Measurements from ENCODE around the gene METTL13.

The METTL13 gene

DNA sequence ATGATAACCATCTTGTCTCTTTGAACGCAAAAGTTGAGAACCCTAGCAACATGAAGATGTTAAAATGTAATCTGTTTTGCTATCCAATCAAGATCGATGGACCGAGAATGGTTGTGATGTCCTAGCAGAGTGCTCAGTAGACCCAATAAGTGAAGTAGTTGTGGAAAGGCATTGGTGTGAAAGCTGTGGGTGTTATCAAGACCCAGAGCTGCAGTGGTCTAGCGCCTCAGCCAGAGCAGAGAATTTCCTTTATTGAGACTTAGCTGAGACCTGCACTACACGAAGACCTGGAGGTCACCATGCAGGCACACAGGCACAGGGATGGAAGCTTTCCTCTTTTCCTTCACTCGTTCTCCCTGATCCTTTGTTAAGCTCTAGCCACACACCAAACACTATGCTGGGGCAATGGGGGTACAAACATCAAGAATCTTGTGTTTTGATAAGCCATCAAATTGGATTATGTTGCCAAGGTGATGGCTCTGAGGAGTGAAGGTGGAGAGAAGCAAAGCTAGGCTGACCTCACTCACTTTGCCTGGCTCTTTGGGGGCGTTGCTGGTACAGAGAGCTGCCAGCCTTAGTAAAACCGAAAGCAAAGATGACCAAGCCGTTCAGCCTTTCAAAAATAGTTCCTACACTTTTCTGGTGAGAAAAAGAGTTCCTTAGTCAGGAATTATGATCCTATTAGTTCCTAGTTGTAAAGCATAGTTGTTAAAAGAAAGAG is 24.1 kb downstream of the METTL13 start:
- Histone ChIP-seq H3K9me3 (ENCODE audit: control insufficient read depth, insufficient read depth, low read depth, low read length) (no peaks in the 10 kb centered on the region), H3K27ac (ENCODE audit: extremely low read depth, low read depth, low read length) (no peak overlapping the region), H3K4me1 (ENCODE audit: control insufficient read depth, insufficient read depth, low read length) (no peaks in the 10 kb centered on the region), H3K36me3 (ENCODE audit: control insufficient read depth in 2 of 2, insufficient read depth in 1 of 2, low read length in 2 of 2) (no peaks in the 10 kb centered on the region), H3K4me3 (ENCODE audit: low read depth, low read length) (no peak overlapping the region)
- ChIA-PET CTCF (interaction anchor here (0.6 to 11.4 kb wide), 2 partner anchors 36 to 177 kb away, joined by 3 to 378 read pairs; no protein-coding TSS in a partner anchor), POLR2A (no interaction called here)
- no peak for TF ChIP-seq ZNF391 (tag by site-specific recombination; IDR thresholded peaks at IDR 0.05; ENCODE audit: borderline replicate concordance, low read depth)
- TF ChIP-seq ZNF184 (tag by site-specific recombination; IDR thresholded peaks at IDR 0.05): no peak
- TF ChIP-seq, protein P1, sequence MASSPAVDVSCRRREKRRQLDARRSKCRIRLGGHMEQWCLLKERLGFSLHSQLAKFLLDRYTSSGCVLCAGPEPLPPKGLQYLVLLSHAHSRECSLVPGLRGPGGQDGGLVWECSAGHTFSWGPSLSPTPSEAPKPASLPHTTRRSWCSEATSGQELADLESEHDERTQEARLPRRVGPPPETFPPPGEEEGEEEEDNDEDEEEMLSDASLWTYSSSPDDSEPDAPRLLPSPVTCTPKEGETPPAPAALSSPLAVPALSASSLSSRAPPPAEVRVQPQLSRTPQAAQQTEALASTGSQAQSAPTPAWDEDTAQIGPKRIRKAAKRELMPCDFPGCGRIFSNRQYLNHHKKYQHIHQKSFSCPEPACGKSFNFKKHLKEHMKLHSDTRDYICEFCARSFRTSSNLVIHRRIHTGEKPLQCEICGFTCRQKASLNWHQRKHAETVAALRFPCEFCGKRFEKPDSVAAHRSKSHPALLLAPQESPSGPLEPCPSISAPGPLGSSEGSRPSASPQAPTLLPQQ (tag by site-specific recombination; IDR thresholded peaks at IDR 0.05): no peak
- no peak for TF ChIP-seq OVOL3 (tag by site-specific recombination; IDR thresholded peaks at IDR 0.05)
- no peak for TF ChIP-seq ZFP3 (tag by site-specific recombination; IDR thresholded peaks at IDR 0.05; ENCODE audit: low read depth)
- no peak for TF ChIP-seq ZNF707 (tag by site-specific recombination; IDR thresholded peaks at IDR 0.05)
- TF ChIP-seq RBAK (tag by site-specific recombination; IDR thresholded peaks at IDR 0.05): no peak
- TF ChIP-seq, protein P2, sequence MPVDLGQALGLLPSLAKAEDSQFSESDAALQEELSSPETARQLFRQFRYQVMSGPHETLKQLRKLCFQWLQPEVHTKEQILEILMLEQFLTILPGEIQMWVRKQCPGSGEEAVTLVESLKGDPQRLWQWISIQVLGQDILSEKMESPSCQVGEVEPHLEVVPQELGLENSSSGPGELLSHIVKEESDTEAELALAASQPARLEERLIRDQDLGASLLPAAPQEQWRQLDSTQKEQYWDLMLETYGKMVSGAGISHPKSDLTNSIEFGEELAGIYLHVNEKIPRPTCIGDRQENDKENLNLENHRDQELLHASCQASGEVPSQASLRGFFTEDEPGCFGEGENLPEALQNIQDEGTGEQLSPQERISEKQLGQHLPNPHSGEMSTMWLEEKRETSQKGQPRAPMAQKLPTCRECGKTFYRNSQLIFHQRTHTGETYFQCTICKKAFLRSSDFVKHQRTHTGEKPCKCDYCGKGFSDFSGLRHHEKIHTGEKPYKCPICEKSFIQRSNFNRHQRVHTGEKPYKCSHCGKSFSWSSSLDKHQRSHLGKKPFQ (tag by site-specific recombination; IDR thresholded peaks at IDR 0.05): no peak
- TF ChIP-seq ZFP69B (tag by site-specific recombination; IDR thresholded peaks at IDR 0.05): no peak

DNA sequence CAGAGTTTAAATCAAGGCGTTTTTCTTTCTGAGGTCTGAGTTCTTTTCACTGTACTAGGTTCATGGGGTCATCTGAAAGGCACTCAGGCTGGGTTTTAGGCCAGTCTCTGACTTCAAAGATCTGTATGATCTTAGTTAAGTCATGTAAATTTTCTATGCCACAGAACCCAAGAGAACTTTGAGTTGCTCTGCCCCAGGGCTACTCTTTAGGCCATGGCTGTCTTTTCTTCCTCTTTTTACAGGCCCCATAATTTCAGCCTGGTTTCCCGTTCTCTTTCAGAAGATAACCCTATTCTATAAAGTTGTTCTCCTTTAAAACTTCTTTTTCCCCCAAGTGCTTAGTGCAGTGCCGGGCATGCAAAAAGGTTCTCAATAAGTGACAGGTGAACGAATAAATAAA is 26.1 kb downstream of the METTL13 start:
- ChIA-PET CTCF (interaction anchor here (0.6 kb wide), 1 partner anchor 175 kb away, joined by 3 read pairs; no protein-coding TSS in a partner anchor), POLR2A (no interaction called here)
- no peak for TF ChIP-seq ZNF23 (tag by site-specific recombination; IDR thresholded peaks at IDR 0.05; ENCODE audit: borderline replicate concordance)
- TF ChIP-seq, protein P3, sequence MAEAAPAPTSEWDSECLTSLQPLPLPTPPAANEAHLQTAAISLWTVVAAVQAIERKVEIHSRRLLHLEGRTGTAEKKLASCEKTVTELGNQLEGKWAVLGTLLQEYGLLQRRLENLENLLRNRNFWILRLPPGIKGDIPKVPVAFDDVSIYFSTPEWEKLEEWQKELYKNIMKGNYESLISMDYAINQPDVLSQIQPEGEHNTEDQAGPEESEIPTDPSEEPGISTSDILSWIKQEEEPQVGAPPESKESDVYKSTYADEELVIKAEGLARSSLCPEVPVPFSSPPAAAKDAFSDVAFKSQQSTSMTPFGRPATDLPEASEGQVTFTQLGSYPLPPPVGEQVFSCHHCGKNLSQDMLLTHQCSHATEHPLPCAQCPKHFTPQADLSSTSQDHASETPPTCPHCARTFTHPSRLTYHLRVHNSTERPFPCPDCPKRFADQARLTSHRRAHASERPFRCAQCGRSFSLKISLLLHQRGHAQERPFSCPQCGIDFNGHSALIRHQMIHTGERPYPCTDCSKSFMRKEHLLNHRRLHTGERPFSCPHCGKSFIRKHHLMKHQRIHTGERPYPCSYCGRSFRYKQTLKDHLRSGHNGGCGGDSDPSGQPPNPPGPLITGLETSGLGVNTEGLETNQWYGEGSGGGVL (tag by site-specific recombination; IDR thresholded peaks at IDR 0.05): no peak
- TF ChIP-seq ZNF248 (tag by site-specific recombination; IDR thresholded peaks at IDR 0.05): no peak
- no peaks in the 10 kb centered on the region for H3K36me3 ChIP-seq (ENCODE audit: control insufficient read depth in 2 of 2, insufficient read depth in 1 of 2, low read length in 2 of 2)
- H3K4me1 ChIP-seq (ENCODE audit: control insufficient read depth, insufficient read depth, low read length): no peaks in the 10 kb centered on the region
- no peak overlapping the region for H3K27ac ChIP-seq (ENCODE audit: extremely low read depth, low read depth, low read length)
- no peaks in the 10 kb centered on the region for H3K9me3 ChIP-seq (ENCODE audit: control insufficient read depth, insufficient read depth, low read depth, low read length)
- no peak overlapping the region for H3K4me3 ChIP-seq (ENCODE audit: low read depth, low read length)

DNA sequence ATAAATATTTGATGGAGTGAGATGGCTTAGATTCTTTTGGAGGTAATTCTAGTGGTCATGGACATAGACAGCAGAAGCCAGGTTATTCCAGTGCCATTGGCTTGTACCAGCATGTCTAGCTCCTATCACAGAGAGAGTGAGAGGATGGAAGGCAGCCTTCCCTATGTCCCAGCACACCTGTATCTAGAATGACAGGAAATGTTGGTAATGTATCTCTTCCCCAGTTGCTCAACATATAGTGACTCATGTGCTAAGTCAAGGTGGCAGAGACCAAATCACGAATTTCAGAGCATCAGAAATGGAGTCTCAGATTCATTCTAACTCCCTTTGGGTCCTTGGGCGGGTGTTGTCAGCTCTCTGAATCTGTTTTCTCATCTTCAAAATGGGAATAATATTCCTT is 28.4 kb downstream of the METTL13 start:
- Histone ChIP-seq H3K36me3 (ENCODE audit: control insufficient read depth in 2 of 2, insufficient read depth in 1 of 2, low read length in 2 of 2) (no peaks in the 10 kb centered on the region), H3K4me3 (ENCODE audit: low read depth, low read length) (no peak overlapping the region), H3K4me1 (ENCODE audit: control insufficient read depth, insufficient read depth, low read length) (no peaks in the 10 kb centered on the region), H3K9me3 (ENCODE audit: control insufficient read depth, insufficient read depth, low read depth, low read length) (no peaks in the 10 kb centered on the region), H3K27ac (ENCODE audit: extremely low read depth, low read depth, low read length) (no peak overlapping the region)
- TF ChIP-seq ZNF654 (tag by site-specific recombination; IDR thresholded peaks at IDR 0.05; ENCODE audit: low read depth) (no peak), ZNF239 (tag by site-specific recombination; IDR thresholded peaks at IDR 0.05) (no peak), ZNF629 (tag by site-specific recombination; IDR thresholded peaks at IDR 0.05) (no peak)
- TF ChIP-seq, protein P3 (tag by site-specific recombination; IDR thresholded peaks at IDR 0.05): no peak
- POLR2A ChIA-PET: interaction anchor here (0.8 kb wide), 1 partner anchor 28 kb away, joined by 3 read pairs; the partner anchor contains the start of gene METTL13
- CTCF ChIA-PET: interaction anchor here (0.8 to 4.3 kb wide), 4 partner anchors 9 to 620 kb away, joined by 3 to 35 read pairs (median 12); no protein-coding TSS in a partner anchor

All from HEK293 (cell line).